Femur (tissue), 1 donor: ENCODE data around the gene CHTOP.
"Not testable (repeated sequence)": the region's sequence is repeated elsewhere in the genome, so short reads cannot be mapped to it uniquely, and the experiment has no call there.

Experiments used
- DNase-seq: peaks from one replicate; pipeline ENCODE4 v3.0.0-alpha.2; 2017

The CHTOP gene

GRCh38 chr1:153633754-153634665 lies at the start of gene CHTOP:
CHTOP (plus strand) TSS chr1:153634066; CDS start chr1:153636589, 2,523 bp downstream.
- peak; percentile 99 for DNase-seq

GRCh38 chr1:153585006-153585405 lies 48.9 kb upstream of the CHTOP start:
- DNase-seq, result no peak

- no peak for DNase-seq
Measured at GRCh38 chr1:153586347-153586746, 47.5 kb upstream of the CHTOP start.

- DNase-seq, result no peak
Measured at GRCh38 chr1:153587314-153587713, 46.6 kb upstream of the CHTOP start.

GRCh38 chr1:153588033-153588432 lies 45.8 kb upstream of the CHTOP start:
- DNase-seq, result not testable (repeated sequence)

- no peak for DNase-seq
Measured at GRCh38 chr1:153588482-153588881, 45.4 kb upstream of the CHTOP start.

GRCh38 chr1:153592748-153593147 lies 41.1 kb upstream of the CHTOP start:
- DNase-seq, result no peak

- DNase-seq, result no peak
Measured at GRCh38 chr1:153597206-153597605, 36.7 kb upstream of the CHTOP start.

- peak; percentile 57 for DNase-seq
Measured at GRCh38 chr1:153598309-153599172, 35.3 kb upstream of the CHTOP start.

- DNase-seq, result no peak
Measured at GRCh38 chr1:153599847-153600246, 34.0 kb upstream of the CHTOP start.

GRCh38 chr1:153602749-153603148 lies 31.1 kb upstream of the CHTOP start:
- no peak for DNase-seq

- DNase-seq, result no peak
Measured at GRCh38 chr1:153606194-153606593, 27.7 kb upstream of the CHTOP start.

GRCh38 chr1:153607381-153607780 lies 26.5 kb upstream of the CHTOP start:
- no peak for DNase-seq

GRCh38 chr1:153608089-153608682 lies 25.7 kb upstream of the CHTOP start:
- no peak for DNase-seq

GRCh38 chr1:153608742-153609584 lies 24.9 kb upstream of the CHTOP start:
- DNase-seq, result no peak

- no peak for DNase-seq
Measured at GRCh38 chr1:153609585-153609907, 24.3 kb upstream of the CHTOP start.

- no peak for DNase-seq
Measured at GRCh38 chr1:153610334-153610733, 23.5 kb upstream of the CHTOP start.

GRCh38 chr1:153610811-153611301 lies 23.0 kb upstream of the CHTOP start:
- no peak for DNase-seq

- DNase-seq, result no peak
Measured at GRCh38 chr1:153611356-153611755, 22.5 kb upstream of the CHTOP start.

GRCh38 chr1:153612111-153612754 lies 21.6 kb upstream of the CHTOP start:
- DNase-seq, result no peak

- peak; percentile 76 for DNase-seq
Measured at GRCh38 chr1:153612755-153613331, 21.0 kb upstream of the CHTOP start, which contains the start of gene S100A16. S100A16 (minus strand) TSS chr1:153613137; CDS start chr1:153608151, 4,986 bp downstream.
